ENCODE measurements around the gene KBTBD4. TPM values are rescaled to one million over a fixed set of nuclear protein-coding genes. Genes with fewer than 3 reads are reported as not detected.
"Not testable (repeated sequence)": the region's sequence is repeated elsewhere in the genome, so short reads cannot be mapped to it uniquely, and the experiment has no call there.

The KBTBD4 gene
- polyA plus RNA-seq, 1 donor from 2014 or later: 41.6 TPM

DNA sequence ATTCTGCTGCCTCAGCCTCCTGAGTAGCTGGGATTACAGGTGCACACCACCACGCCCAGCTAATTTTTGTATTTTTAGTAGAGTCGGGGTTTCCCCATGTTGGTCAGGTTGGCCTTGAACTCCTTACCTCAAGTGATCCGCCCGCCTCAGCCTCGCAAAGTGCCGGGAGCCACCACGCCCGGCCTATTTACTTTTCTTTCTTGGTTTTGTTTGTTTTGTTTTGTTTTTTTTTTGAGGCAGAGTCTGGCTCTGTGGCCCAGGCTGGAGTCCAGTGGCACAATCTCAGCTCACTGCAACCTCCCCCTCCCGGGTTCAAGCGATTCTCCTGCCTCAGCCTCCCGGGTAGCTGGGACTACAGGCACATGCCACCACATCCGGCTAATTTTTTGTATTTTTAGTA is 21.8 kb downstream of the KBTBD4 start:
- not testable (repeated sequence) for H3K4me3 Mint-ChIP-seq, H3K36me3 Mint-ChIP-seq, H3K4me1 Mint-ChIP-seq, H3K27ac Mint-ChIP-seq, H3K9me3 Mint-ChIP-seq, H3K27me3 Mint-ChIP-seq

DNA sequence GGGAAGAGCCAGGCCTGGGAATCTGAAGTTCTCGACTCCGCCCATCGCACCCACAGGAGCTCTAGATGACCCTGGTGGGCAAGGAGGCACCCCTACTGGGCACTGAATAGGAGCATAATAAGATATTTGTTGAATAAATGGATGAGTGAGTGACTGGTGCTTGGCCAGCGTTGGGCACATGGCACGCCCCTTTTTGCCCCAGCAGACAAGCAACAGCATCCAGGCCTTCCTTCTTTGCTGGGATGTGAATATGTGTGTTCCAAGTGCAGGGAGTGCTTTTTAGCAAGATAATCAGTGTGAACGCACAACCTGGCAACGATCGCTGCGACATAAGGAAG is 25.4 kb downstream of the KBTBD4 start:
- H3K36me3 Mint-ChIP-seq: no peaks in the 10 kb centered on the region
- H3K4me1 Mint-ChIP-seq: peaks cover 21 to 29% (median 25%) of the 10 kb centered on the region in 3 donors
- peak overlapping the region; percentile 83 to 98 (median 97) for H3K4me3 Mint-ChIP-seq
- peak overlapping the region; percentile 82 to 98 (median 92) for H3K27ac Mint-ChIP-seq
- H3K9me3 Mint-ChIP-seq: no peaks in the 10 kb centered on the region
- no peaks in the 10 kb centered on the region for H3K27me3 Mint-ChIP-seq

DNA sequence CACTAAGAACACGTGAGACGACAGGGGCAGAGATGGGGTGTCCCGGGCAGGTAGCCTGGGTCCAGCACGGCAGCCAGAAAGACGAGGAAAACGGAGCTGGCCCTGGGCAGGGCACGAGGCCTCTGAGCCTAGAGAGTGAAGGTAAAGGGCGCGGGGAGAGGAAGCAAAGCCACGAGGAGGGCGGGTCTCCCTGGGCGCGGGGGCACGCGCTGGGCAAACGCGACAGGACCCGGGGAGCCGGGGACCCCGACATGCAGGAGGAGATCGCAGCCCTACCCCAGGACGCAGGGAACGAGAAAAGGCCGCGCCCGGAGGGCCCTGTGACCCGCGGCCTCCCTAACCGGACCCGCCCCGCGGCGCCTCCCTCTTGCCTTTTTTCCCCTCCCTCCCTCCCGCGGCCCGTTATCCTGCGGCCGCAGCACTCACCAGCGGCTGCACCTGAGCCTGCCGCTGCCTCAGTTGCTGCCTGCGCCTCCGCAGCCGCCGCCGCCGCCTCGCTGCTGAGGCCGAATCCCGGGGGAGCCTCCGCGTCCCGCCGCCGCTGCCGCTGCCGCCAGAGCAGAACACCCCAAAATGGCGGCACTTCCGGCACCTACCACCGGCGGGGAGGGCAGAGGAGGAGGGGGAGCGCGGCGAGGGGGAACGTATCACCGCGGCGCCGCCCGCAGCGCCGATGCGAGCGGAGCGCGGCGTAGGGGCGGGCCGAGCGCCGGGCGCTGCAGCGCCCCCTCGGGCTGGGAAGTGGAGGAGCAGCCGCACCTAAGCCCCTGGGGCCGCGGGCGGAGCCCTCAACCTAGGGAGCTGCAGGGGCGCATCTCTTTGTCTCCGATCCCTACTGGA is 26.0 kb downstream of the KBTBD4 start, which contains the start of gene CELF1:
Gene CELF1 (minus strand): TSS at position 567 of the 840 bp plus-strand sequence. CDS start 53,609 bp downstream, outside the sequence.
- no peaks in the 10 kb centered on the region for H3K27me3 Mint-ChIP-seq
- peak within 1 kb of the TSS; percentile 96 to 98 (median 97) for H3K4me3 Mint-ChIP-seq
- H3K27ac Mint-ChIP-seq: peak within 1 kb of the TSS; percentile 92 to 98 (median 97)
- no peaks in the 10 kb centered on the region for H3K9me3 Mint-ChIP-seq
- peaks cover 25 to 32% (median 30%) of the 10 kb centered on the region in 3 donors for H3K4me1 Mint-ChIP-seq
- no peaks in the 10 kb centered on the region for H3K36me3 Mint-ChIP-seq

DNA sequence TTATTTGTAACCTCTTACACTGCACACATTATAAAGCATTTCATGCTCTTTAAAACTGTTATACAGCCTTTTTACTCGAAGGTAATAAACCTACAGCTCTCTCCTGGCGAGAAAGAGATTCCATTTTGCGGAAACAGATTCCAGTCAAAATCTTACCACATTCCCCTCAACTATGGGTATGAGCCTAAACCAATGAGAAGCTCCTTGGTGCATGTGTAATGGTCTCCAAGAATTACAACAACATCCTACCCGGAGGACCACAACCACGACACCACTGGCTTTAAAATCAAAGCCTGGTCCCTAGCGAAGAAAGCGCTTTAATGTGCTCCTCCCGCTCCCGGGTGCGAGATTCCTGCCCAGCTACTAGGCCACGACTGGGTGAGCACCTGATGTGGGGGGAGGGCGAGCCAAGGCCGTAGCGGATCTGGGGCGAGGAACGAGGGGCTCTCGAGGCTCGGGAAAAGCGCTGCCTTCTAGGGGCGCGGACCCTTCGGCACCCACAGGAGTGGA is 26.7 kb downstream of the KBTBD4 start:
- Mint-ChIP-seq H3K27ac (peak overlapping the region; percentile 92 to 98 (median 97)), H3K27me3 (no peaks in the 10 kb centered on the region), H3K4me3 (peak overlapping the region; percentile 96 to 98 (median 97)), H3K9me3 (no peaks in the 10 kb centered on the region), H3K36me3 (peaks cover 3% of the 10 kb centered on the region), H3K4me1 (peaks cover 25 to 34% (median 33%) of the 10 kb centered on the region in 3 donors)

DNA sequence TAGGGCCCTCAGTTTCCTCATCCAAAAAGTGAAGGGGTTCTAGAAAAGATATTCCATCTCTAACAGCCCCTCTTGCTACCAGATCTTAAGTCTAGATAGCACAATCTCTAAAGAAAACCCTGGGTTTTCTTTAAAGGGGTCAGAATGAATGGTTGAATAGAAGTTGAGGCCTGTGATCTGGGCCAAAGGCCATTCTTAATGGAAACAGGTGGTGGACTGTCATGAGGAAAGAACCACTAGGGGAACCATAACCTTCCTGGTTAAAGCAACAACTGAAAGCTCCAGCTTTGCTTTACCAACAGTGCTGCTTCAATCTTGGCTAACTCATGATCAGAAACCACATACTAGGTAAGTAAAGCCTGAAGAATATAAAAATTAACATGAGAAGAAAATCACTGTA is 27.7 kb downstream of the KBTBD4 start:
- Mint-ChIP-seq H3K27ac (peak overlapping the region; percentile 92 to 98 (median 97)), H3K9me3 (no peaks in the 10 kb centered on the region), H3K4me1 (peaks cover 27 to 37% (median 37%) of the 10 kb centered on the region in 3 donors), H3K36me3 (peaks cover 3% of the 10 kb centered on the region), H3K27me3 (no peaks in the 10 kb centered on the region), H3K4me3 (peak overlapping the region; percentile 96 to 98 (median 97))

DNA sequence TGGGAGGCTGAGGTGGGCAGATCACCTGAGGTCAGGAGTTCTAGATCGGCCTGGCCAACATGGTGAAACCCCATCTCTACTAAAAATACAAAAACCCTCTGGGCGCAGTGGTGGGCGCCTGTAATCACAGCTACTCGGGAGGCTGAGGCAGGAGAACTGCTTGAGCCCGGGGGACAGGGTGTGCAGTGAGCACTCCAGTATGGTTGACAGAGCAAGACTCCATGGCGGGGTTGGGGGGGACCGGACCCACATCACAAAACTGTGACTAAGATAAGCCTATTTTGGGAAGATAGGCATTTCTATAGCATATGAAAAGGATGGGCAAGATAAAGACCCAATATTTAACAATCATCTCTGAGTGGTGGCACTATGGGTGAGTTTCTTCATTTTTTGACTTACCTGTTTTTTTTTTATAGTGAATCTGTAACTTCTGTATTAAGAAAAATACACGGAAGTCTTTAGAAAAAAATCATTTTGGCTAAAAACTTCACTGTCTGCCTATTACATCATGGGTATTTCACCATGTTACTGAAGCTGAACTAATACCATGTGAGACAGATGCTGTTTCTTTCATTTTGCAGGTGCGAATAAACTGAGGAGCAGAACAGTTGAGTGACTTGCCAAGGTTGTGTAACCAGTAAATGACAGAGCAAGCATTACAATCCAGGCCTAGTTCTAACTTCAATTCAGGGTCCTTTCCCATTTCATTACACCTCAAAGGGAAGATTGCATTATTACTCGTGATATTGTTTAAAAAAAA is 28.3 kb downstream of the KBTBD4 start:
- Mint-ChIP-seq H3K9me3 (no peaks in the 10 kb centered on the region), H3K4me1 (peaks cover 27 to 37% (median 37%) of the 10 kb centered on the region in 3 donors), H3K36me3 (peaks cover 3% of the 10 kb centered on the region), H3K27ac (peak overlapping the region; percentile 68 to 98 (median 92)), H3K4me3 (peak overlapping the region in 3 of 4 donors; percentile 96 to 98 (median 98)), H3K27me3 (no peaks in the 10 kb centered on the region)

DNA sequence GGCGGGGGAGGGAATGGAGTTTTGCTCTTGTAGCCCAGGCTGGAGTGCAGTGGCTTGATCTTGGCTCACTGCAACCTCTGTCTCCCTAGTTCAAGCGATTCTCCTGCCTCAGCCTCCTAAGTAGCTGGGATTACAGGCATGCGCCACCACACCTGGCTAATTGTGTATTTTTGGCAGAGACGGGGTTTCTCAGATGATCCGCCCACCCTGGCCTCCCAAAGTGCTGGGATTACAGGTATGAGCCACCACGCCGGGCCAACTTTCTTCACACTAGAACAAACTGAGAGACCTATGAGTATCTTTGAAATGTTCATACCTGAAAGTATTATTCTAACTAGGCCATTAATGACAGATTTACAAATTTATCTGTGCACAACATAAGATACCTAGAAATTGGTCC is 32.5 kb downstream of the KBTBD4 start:
- not testable (repeated sequence) for H3K27me3 Mint-ChIP-seq
- peaks cover 39 to 46% (median 46%) of the 10 kb centered on the region in 3 donors for H3K4me1 Mint-ChIP-seq

DNA sequence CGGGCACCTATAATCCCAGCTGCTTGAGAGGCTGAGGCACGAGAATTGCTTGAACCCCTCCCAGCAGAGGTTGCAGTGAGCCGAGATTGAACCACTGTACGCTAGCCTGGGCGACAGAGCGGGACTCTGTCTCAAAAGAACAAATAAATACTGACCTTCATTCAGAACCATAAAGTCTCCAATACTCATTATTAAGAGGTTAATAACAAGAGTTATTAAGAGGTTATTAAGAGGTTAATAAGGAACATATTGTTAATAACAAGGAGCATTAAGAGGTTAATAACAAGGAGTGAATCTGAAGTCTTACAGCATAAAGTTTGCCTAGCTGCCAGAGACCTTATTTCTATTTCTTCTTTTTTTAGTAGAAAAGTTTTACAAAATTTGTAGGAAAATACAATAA is 33.5 kb downstream of the KBTBD4 start:
- Mint-ChIP-seq H3K27ac (no peak overlapping the region), H3K4me1 (peaks cover 39 to 47% (median 46%) of the 10 kb centered on the region in 3 donors), H3K4me3 (no peak overlapping the region), H3K9me3 (no peaks in the 10 kb centered on the region), H3K36me3 (peaks cover 5% of the 10 kb centered on the region), H3K27me3 (no peaks in the 10 kb centered on the region)

More for the DNA sequence above, 32.5 kb downstream of the KBTBD4 start:
- Mint-ChIP-seq H3K4me3 (peak overlapping the region in 1 of 4 donors; percentile 28), H3K27ac (peak overlapping the region in 1 of 3 donors; percentile 76)
- H3K36me3 Mint-ChIP-seq, H3K9me3 Mint-ChIP-seq: not testable (repeated sequence)

DNA sequence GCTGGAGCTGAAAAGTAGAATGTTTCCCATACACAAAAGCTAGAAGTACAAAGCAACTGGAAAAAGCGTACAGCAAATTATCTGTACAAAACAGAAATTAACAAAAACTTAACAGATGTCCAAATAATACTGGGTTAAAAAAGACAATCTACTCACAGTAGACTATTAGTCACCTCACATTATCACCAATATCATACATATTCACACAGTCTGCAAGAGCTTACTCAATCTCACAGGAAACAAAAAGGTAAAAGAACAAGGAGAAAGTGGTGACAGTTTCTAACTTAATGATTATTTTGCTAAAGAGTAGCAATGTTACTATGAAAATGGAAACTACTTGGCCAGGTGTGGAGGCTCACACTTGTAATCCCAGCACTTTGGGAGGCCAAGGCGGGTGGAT is 37.7 kb downstream of the KBTBD4 start:
- Mint-ChIP-seq H3K4me1 (peaks cover 41 to 59% (median 50%) of the 10 kb centered on the region in 3 donors), H3K36me3 (peaks cover 2% of the 10 kb centered on the region), H3K9me3 (no peaks in the 10 kb centered on the region), H3K27ac (peak overlapping the region in 2 of 3 donors; percentile 25 to 53), H3K27me3 (no peaks in the 10 kb centered on the region), H3K4me3 (peak overlapping the region in 3 of 4 donors; percentile 6 to 66 (median 65))

DNA sequence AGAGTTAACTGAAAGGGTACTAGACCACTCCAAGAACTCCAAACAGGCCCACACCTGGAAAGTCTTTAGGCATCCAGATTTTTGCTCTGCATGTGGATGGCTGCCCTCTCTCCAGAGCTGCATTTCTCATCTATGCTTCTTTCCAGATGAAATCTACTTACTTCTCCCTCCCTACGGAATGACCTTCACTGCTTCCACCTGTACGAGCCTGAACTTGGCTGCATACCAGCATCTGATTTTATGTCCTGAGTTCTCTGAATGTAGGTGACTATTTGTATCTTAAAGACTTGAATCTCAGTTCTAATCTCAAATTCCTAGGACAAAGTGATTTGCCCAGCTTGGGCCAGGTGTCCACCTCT is 39.1 kb downstream of the KBTBD4 start:
- Mint-ChIP-seq H3K27me3 (no peaks in the 10 kb centered on the region), H3K4me1 (peaks cover 46 to 57% (median 55%) of the 10 kb centered on the region in 3 donors), H3K9me3 (no peaks in the 10 kb centered on the region)

DNA sequence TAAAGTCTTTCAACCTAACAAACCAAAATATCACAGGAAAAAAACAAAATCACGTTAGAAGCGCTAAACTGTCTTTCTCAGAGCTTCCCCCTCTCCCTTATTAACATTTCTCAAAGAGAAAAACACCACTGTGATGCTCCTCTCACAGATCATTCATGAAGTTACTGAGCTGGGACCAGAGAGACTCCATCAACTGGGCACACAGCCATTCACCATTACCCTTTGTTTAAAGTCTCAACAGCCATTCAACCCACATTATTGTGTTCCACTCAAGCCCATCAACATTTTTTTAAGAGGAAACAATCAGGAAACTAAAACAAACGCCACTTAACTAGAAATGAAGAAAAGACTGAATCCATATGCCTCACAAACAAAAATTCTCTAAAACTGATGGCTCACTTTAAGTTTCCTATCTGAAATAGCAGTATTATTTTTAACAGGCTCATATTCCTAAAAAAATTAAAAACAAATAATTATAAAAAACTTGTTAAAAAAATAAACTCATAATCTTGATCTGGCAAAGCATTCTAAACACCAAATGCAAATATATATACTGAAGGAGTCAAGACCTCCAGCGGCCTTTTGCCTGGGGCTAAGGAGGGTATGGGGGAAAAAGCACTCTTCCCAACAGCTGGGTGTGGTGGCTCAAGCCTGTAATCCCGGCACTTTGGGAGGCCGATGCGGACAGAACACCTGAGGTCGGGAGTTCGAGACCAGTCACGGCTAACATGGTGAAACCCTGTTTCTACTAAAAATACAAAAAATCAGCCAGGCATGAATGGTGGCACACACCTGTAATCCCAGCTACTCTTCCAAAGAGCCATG is 39.8 kb downstream of the KBTBD4 start:
- Mint-ChIP-seq H3K9me3 (no peaks in the 10 kb centered on the region), H3K36me3 (peaks cover 2% of the 10 kb centered on the region), H3K27me3 (no peaks in the 10 kb centered on the region), H3K27ac (peak overlapping the region in 1 of 3 donors; percentile 39), H3K4me1 (peaks cover 43 to 51% (median 50%) of the 10 kb centered on the region in 3 donors), H3K4me3 (peak overlapping the region in 2 of 4 donors; percentile 61 to 65)

More for the DNA sequence above, 39.1 kb downstream of the KBTBD4 start:
- peak overlapping the region; percentile 22 to 76 (median 32) for H3K27ac Mint-ChIP-seq
- H3K36me3 Mint-ChIP-seq: peaks cover 2% of the 10 kb centered on the region
- peak overlapping the region in 2 of 4 donors; percentile 45 to 65 for H3K4me3 Mint-ChIP-seq

DNA sequence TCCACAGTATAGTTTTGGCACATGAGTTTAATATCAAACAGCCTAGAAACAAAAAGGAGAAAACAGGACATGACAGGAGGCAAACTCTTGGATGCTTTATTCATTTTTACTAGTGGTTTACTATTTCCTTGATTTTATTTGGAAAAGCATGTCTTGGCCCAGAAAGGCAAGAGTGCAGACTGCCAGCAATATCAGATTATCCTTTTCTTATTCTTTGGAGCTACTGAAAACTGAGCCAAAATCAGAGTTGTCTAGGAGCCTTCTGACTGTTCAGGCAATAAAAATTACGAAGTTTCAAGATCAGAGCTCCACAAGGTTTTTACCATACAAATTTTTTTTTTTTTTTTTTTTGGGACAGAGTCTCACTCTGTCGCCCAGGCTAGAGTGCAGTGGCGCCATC is 41.9 kb downstream of the KBTBD4 start:
- Mint-ChIP-seq H3K27ac (no peak overlapping the region), H3K4me1 (peaks cover 43 to 47% (median 45%) of the 10 kb centered on the region in 3 donors), H3K9me3 (no peaks in the 10 kb centered on the region), H3K36me3 (peaks cover 2% of the 10 kb centered on the region), H3K27me3 (no peaks in the 10 kb centered on the region), H3K4me3 (no peak overlapping the region)

DNA sequence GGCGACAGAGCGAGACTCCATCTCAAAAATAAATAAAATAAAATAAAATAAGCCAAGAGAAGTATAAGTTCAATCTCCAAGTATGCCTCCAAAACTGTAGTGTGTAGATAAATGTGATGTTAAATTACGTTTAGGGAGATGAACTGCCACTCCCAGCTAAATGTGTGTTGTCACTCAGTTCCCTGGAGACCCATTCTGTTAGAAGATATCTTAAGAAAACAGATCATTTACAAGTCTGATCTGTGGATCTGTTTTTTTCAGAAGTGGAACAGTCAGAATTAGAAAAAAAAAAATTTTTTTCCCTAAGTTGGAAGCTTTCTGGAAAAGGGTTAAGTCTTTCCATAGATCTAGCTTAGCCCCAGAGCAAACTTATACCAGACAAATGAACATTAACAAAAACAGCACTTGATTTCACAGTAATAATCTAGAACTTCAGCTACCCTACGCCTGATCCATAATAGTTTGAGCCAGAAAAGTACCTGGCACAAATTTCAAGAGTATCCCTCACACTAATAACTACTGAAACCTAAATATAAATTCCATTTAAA is 44.0 kb downstream of the KBTBD4 start:
- H3K27me3 Mint-ChIP-seq: no peaks in the 10 kb centered on the region
- peaks cover 33 to 37% (median 35%) of the 10 kb centered on the region in 3 donors for H3K4me1 Mint-ChIP-seq
- H3K36me3 Mint-ChIP-seq: no peaks in the 10 kb centered on the region
- no peaks in the 10 kb centered on the region for H3K9me3 Mint-ChIP-seq
- H3K4me3 Mint-ChIP-seq: no peak overlapping the region
- H3K27ac Mint-ChIP-seq: no peak overlapping the region

DNA sequence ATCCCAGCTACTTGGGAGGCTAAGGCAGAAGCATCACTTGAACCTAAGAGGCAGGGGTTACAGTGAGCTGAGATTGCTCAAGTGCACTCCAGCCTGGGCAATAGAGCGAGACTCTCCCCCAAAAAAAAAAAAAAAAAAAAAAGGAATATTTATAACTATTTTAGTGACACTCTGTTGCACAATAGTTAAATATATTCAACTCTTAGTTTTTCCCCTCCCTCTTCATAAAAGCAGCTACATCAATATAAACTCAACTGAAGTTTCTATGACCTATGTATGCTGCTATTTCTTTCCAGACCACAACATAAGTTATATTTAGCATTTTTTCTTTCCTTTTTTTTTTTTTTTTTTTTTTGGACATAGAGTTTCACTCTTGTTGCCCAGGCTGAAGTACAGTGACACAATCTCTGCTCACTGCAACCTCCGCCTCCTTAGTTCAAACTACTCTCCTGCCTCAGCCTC is 45.0 kb downstream of the KBTBD4 start:
- H3K27me3 Mint-ChIP-seq: no peaks in the 10 kb centered on the region
- H3K4me1 Mint-ChIP-seq: peaks cover 26 to 28% (median 27%) of the 10 kb centered on the region in 3 donors
- H3K4me3 Mint-ChIP-seq: no peak overlapping the region
- H3K9me3 Mint-ChIP-seq: no peaks in the 10 kb centered on the region
- H3K27ac Mint-ChIP-seq: peak overlapping the region in 1 of 3 donors; percentile 47
- H3K36me3 Mint-ChIP-seq: no peaks in the 10 kb centered on the region

All from IgD-negative memory B cell (primary cell).